H9 (cell line): ENCODE results near the gene PROK1. TPM values are rescaled to one million over a fixed set of nuclear protein-coding genes. Genes with fewer than 3 reads are reported as not detected.

Source experiments
- DNase-seq: peaks from one replicate; pipeline ENCODE4 v3.0.0-alpha.2; 2017
- H2AFZ ChIP-seq: one replicate; pipeline ENCODE4 v1.6.1; 2013; ENCODE audit warnings: mild to moderate bottlenecking, low read length, control low read depth, moderate library complexity
- H2AK5ac ChIP-seq: 2 replicates; pipeline ENCODE4 v1.6.1; 2013; ENCODE audit warnings: low read length, control low read depth, mixed read lengths; ENCODE audit not compliant: insufficient read length
- H2BK120ac ChIP-seq: one replicate; pipeline ENCODE4 v1.6.1; 2013; ENCODE audit warnings: low read depth, mild to moderate bottlenecking, low read length, control low read depth, inconsistent platforms; ENCODE audit not compliant: poor library complexity, severe bottlenecking
- H2BK12ac ChIP-seq: 2 replicates; pipeline ENCODE4 v1.6.1; 2013; ENCODE audit warnings: low read length, control low read depth, mixed read lengths, low read depth; ENCODE audit not compliant: insufficient read length
- H2BK15ac ChIP-seq: 2 replicates; pipeline ENCODE4 v1.6.1; 2013; ENCODE audit warnings: low read depth, low read length, control low read depth
- H2BK20ac ChIP-seq: one replicate; pipeline ENCODE4 v1.6.1; 2013; ENCODE audit warnings: low read depth, mild to moderate bottlenecking, low read length, control low read depth, inconsistent platforms; ENCODE audit not compliant: poor library complexity, severe bottlenecking
- H2BK5ac ChIP-seq: 2 replicates; pipeline ENCODE4 v1.6.1; 2013; ENCODE audit warnings: low read length, control low read depth, mixed read lengths; ENCODE audit not compliant: insufficient read length
- H3K14ac ChIP-seq: 2 replicates; pipeline ENCODE4 v1.6.1; 2013; ENCODE audit warnings: low read length, control low read depth; ENCODE audit not compliant: insufficient read depth
- H3K18ac ChIP-seq: 2 replicates; pipeline ENCODE4 v1.6.1; 2013; ENCODE audit warnings: low read depth, mild to moderate bottlenecking, mixed read lengths, low read length, control low read depth; ENCODE audit not compliant: insufficient read length
- H3K23ac ChIP-seq: 2 replicates; pipeline ENCODE4 v1.6.1; 2013; ENCODE audit warnings: low read length, control low read depth, mixed read lengths, low read depth; ENCODE audit not compliant: insufficient read length
- H3K23me2 ChIP-seq: 2 replicates; pipeline ENCODE4 v1.6.1; 2013; ENCODE audit warnings: low read depth, mild to moderate bottlenecking, mixed read lengths, low read length, control low read depth; ENCODE audit not compliant: insufficient read length, poor library complexity, severe bottlenecking
- H3K27ac ChIP-seq: 2 replicates; pipeline ENCODE4 v1.5.1; 2013; ENCODE audit warnings: low read length, control low read depth, mixed read lengths, low read depth; ENCODE audit not compliant: insufficient read length
- H3K27me3 ChIP-seq: 2 replicates; pipeline ENCODE4 v1.6.1; 2013; ENCODE audit warnings: low read length, control low read depth, inconsistent platforms; ENCODE audit not compliant: insufficient read depth
- H3K4ac ChIP-seq: 2 replicates; pipeline ENCODE4 v1.6.1; 2013; ENCODE audit warnings: low read depth, mild to moderate bottlenecking, control low read depth, inconsistent platforms, low read length, moderate library complexity
- H3K4me1 ChIP-seq: 2 replicates; pipeline ENCODE4 v1.6.1; 2013; ENCODE audit warnings: low read length, control low read depth, inconsistent platforms; ENCODE audit not compliant: insufficient read depth
- H3K4me2 ChIP-seq: 2 replicates; pipeline ENCODE4 v1.6.1; 2013; ENCODE audit warnings: low read length, control low read depth, mixed read lengths; ENCODE audit not compliant: insufficient read length, insufficient read depth
- H3K56ac ChIP-seq: 2 replicates; pipeline ENCODE4 v1.6.1; 2013; ENCODE audit warnings: low read depth, mild to moderate bottlenecking, mixed read lengths, low read length, control low read depth; ENCODE audit not compliant: insufficient read length
- H3K79me1 ChIP-seq: 2 replicates; pipeline ENCODE4 v1.6.1; 2013; ENCODE audit warnings: low read depth, mild to moderate bottlenecking, moderate library complexity, low read length, control low read depth, inconsistent platforms; ENCODE audit not compliant: insufficient read depth, poor library complexity, severe bottlenecking
- H3K79me2 ChIP-seq: 2 replicates; pipeline ENCODE4 v1.6.1; 2013; ENCODE audit warnings: low read length, control low read depth, inconsistent platforms; ENCODE audit not compliant: insufficient read depth
- H3K9ac ChIP-seq: 2 replicates; pipeline ENCODE4 v1.6.1; 2013; ENCODE audit warnings: low read length, control low read depth, mixed read lengths; ENCODE audit not compliant: insufficient read length; ENCODE audit errors: extremely low read depth
- H3K9me3 ChIP-seq: one replicate; pipeline ENCODE4 v1.6.1; 2013; ENCODE audit warnings: low read depth, low read length, inconsistent platforms; ENCODE audit not compliant: control insufficient read depth
- H3T11ph ChIP-seq: one replicate; pipeline ENCODE4 v1.6.1; 2013; ENCODE audit warnings: mild to moderate bottlenecking, low read length, control low read depth, inconsistent platforms
- H4K20me1 ChIP-seq: one replicate; pipeline ENCODE4 v1.6.1; 2013; ENCODE audit not compliant: control insufficient read depth, insufficient read length, insufficient read depth
- H4K5ac ChIP-seq: 2 replicates; pipeline ENCODE4 v1.6.1; 2013; ENCODE audit warnings: low read depth, mild to moderate bottlenecking, mixed read lengths, low read length, control low read depth; ENCODE audit not compliant: insufficient read length
- H4K8ac ChIP-seq: replicated peaks from 2 replicates; pipeline ENCODE4 v1.6.1; 2013; ENCODE audit warnings: low read length, control low read depth, mixed read lengths, low read depth; ENCODE audit not compliant: insufficient read length
- H4K91ac ChIP-seq: 2 replicates; pipeline ENCODE4 v1.6.1; 2013; ENCODE audit warnings: low read depth, mild to moderate bottlenecking, moderate library complexity, mixed read lengths, low read length, control low read depth; ENCODE audit not compliant: insufficient read length
- H3K27ac Mint-ChIP-seq, 3 experiments: 2 replicates in 2 of 3; 3 replicates in 1 of 3; pipeline ENCODE4 v1.8.0; 2020 to 2021; ENCODE audit warnings: mixed read lengths in 3 of 3, mild to moderate bottlenecking in 1 of 3, moderate library complexity in 1 of 3
- H3K27me3 Mint-ChIP-seq: 2 replicates; pipeline ENCODE4 v1.8.0; 2021; ENCODE audit warnings: low read depth, mild to moderate bottlenecking, moderate library complexity, mixed read lengths
- H3K36me3 Mint-ChIP-seq, 3 experiments: 2 replicates in 2 of 3; 3 replicates in 1 of 3; pipeline ENCODE4 v1.8.0; 2020 to 2021; ENCODE audit warnings: low read depth in 3 of 3, mixed read lengths in 3 of 3; ENCODE audit not compliant: insufficient read depth in 1 of 3
- H3K4me1 Mint-ChIP-seq, 2 experiments: 2 replicates each; pipeline ENCODE4 v1.8.0; 2020; ENCODE audit warnings: mixed read lengths in 2 of 2
- H3K4me3 Mint-ChIP-seq, 2 experiments: 2 replicates in 1 of 2; 3 replicates in 1 of 2; pipeline ENCODE4 v1.8.0; 2020 to 2021; ENCODE audit warnings: mild to moderate bottlenecking in 2 of 2, mixed read lengths in 2 of 2, moderate library complexity in 1 of 2
- H3K9me3 Mint-ChIP-seq, 2 experiments: 2 replicates in 1 of 2; 3 replicates in 1 of 2; pipeline ENCODE4 v1.8.0; 2020; ENCODE audit warnings: mild to moderate bottlenecking in 2 of 2, mixed read lengths in 2 of 2, moderate library complexity in 1 of 2
- WGBS: extraction: QIAGEN DNeasy Blood & Tissue Kit; methylation state at CpG from one replicate; pipeline ENCODE4 v1.1.7; 2013; ENCODE audit warnings: missing lambda C conversion rate, low lambda C conversion rate, mixed read lengths; ENCODE audit not compliant: insufficient read length; ENCODE audit errors: extremely low coverage; 5-methylcytosine and 5-hydroxymethylcytosine counted together
- total RNA-seq: library from RNA; stranded (reverse); gene quantifications from 2 replicates; pipeline ENCODE4 v1.2.1, GENCODE V29; 2021
- TF ChIP-seq, protein P1 (sequence below): fragments of 200-600 bp; sonication (generic); conservative IDR thresholded peaks from 3 replicates; pipeline ENCODE4 v1.8.0; 2021; ENCODE audit warnings: antibody characterized with exemption, mild to moderate bottlenecking

PROK1 gene
- total RNA-seq, 1 experiment from 2014 or later, result not detected

DNA sequence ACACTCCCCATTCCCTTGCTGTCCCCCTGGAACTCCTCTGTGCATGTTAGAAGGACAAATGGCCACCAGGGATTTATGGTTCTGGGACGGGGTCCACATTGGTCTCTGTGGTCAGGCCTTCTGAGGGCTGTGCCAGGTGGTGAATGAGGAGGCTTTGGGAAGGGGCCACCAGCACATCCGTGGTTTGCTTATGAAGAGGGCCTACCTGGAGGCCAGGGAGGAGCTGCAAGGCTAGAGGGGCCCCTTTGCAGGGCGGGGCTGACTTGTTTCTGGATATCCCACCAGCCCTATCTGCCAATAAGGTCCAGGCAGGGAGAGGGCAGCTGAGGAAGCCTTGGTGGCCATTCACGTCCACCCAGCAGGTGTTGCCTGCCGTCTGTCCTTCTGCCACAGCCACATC lies 43.1 kb downstream of the PROK1 start:
- no peak overlapping the region for H3K9ac ChIP-seq
- no peak overlapping the region for H2AK5ac ChIP-seq
- H3K36me3 Mint-ChIP-seq, result no peaks in the 10 kb centered on the region; a peak in 1 of 7 replicates
- no peak overlapping the region for H3K14ac ChIP-seq
- H2AFZ ChIP-seq, result no peak overlapping the region
- no peaks in the 10 kb centered on the region for H3K23me2 ChIP-seq
- no peak overlapping the region for H3K18ac ChIP-seq
- H3K27me3 Mint-ChIP-seq, result peaks cover 27% of the 10 kb centered on the region
- no peaks in the 10 kb centered on the region; a peak in 1 of 5 replicates for H3K9me3 Mint-ChIP-seq
- H3K79me2 ChIP-seq, result no peaks in the 10 kb centered on the region
- no CpG with 5 or more reads among the region's 5 CpGs for WGBS
- H2BK5ac ChIP-seq, result no peak overlapping the region
- no peak overlapping the region for H2BK20ac ChIP-seq
- H3K79me1 ChIP-seq, result no peaks in the 10 kb centered on the region
- no peaks in the 10 kb centered on the region for H4K20me1 ChIP-seq
- no peak overlapping the region for H3K27ac Mint-ChIP-seq
- no peak overlapping the region for H3T11ph ChIP-seq
- no peak for DNase-seq
- no peak overlapping the region for H2BK15ac ChIP-seq
- no peak overlapping the region for H3K27ac ChIP-seq
- peaks cover 29 to 36% of the 10 kb centered on the region in 2 experiments for H3K4me1 Mint-ChIP-seq
- peaks cover 2% of the 10 kb centered on the region; the same call in 1 of the 2 replicates for H3K4me1 ChIP-seq
- H3K56ac ChIP-seq, result no peak overlapping the region
- H3K4me2 ChIP-seq, result no peak overlapping the region
- no peaks in the 10 kb centered on the region for H3K9me3 ChIP-seq
- H3K23ac ChIP-seq, result no peak overlapping the region
- no peak overlapping the region for H4K8ac ChIP-seq
- H3K27me3 ChIP-seq, result no peaks in the 10 kb centered on the region
- peak overlapping the region in 1 of 2 experiments; percentile 1; a peak in 1 of 5 replicates for H3K4me3 Mint-ChIP-seq
- TF ChIP-seq, protein P1, sequence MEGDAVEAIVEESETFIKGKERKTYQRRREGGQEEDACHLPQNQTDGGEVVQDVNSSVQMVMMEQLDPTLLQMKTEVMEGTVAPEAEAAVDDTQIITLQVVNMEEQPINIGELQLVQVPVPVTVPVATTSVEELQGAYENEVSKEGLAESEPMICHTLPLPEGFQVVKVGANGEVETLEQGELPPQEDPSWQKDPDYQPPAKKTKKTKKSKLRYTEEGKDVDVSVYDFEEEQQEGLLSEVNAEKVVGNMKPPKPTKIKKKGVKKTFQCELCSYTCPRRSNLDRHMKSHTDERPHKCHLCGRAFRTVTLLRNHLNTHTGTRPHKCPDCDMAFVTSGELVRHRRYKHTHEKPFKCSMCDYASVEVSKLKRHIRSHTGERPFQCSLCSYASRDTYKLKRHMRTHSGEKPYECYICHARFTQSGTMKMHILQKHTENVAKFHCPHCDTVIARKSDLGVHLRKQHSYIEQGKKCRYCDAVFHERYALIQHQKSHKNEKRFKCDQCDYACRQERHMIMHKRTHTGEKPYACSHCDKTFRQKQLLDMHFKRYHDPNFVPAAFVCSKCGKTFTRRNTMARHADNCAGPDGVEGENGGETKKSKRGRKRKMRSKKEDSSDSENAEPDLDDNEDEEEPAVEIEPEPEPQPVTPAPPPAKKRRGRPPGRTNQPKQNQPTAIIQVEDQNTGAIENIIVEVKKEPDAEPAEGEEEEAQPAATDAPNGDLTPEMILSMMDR, result no peak
- H2BK12ac ChIP-seq, result no peak overlapping the region
- H4K5ac ChIP-seq, result no peak overlapping the region
- no peak overlapping the region for H4K91ac ChIP-seq
- no peak overlapping the region for H3K4ac ChIP-seq
- H2BK120ac ChIP-seq, result no peak overlapping the region
